Dermis blood vessel endothelial cell (primary cell): ENCODE measurements around the gene CDK5R2. TPM values are rescaled to one million over a fixed set of nuclear protein-coding genes. Genes with fewer than 3 reads are reported as not detected.
"Not testable (repeated sequence)": the region's sequence is repeated elsewhere in the genome, so short reads cannot be mapped to it uniquely, and the experiment has no call there.

Source experiments
- DNase-seq: peaks from one replicate; pipeline ENCODE4 v3.0.0; 2010
- total RNA-seq: library from RNA; depleted of rRNA; stranded (reverse); fragments of >200 nt; gene quantifications from 2 replicates; pipeline ENCODE4 v1.2.3, GENCODE V29; 2014

Gene CDK5R2
- not detected in 2 replicates for total RNA-seq

DNA sequence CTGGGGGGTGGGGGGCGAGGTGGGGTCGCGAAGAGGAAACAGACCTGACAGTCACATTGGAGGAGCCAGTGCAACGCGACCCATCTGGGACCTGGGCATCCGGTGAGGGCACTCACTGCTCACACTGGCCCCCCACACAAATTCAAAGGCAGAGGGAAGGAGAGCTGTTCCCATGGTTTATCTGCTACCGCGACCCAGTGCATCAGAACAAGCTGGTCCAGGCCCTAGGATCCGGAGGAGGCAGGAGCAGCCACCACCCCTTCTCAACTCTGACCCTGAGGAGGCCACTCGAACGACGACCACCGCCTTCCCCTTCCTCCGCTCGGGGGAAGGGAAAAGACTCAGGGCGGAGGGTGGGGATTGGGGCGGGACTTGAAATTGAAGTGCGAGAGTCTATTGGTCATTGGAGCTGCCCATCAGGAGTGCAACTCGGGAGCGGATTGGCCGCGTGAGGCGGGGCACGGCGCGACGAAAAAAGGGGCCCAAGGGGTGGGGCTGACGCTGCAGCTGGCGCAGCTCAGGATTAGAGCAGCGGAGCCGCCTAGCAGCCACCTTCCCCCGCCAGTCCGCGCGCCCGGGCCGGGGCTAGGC, at the start of gene CDK5R2:
Gene CDK5R2 (plus strand): TSS at position 526 of the 591 bp plus-strand sequence. CDS start 155 bp downstream, outside the sequence.
- DNase-seq: peak; percentile 79

DNA sequence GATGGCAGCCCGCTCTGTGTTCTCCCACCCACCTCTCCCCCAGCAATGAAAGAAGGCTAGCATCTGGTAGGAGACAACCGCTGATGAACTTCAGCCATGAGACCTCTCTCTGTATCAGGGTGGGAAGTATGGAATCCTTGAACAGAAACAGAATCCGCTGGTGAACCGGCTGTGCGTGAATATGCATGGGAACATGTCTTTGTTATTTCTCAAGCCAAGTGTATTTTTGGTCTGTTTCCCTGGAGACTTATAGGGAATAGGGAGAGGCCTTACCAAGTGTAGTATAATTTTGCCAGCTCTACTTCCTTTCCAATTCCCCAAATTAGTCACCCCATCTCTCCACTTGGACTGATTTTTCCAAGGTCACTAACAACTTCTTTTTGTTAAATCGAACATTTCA, 48.7 kb upstream of the CDK5R2 start:
- DNase-seq: no peak

DNA sequence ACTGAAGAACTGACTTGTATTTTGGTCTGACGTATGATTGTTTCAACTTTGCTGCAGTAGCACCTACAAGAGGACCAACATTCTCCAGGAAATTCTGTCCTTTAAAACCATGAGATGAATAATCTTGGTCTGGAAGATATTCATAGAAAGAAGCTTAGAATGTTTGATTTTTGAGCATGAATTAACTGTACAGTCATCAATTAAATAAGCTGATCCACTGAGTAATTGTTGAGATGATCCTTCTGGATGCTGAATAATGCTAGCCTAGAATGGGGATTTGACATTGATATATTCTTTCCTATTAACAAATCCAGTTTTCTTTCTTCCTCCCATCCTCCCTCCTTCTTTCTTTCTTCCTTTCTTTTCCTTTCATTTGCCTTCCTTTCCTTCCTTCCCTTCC, 39.0 kb upstream of the CDK5R2 start:
- DNase-seq: no peak

DNA sequence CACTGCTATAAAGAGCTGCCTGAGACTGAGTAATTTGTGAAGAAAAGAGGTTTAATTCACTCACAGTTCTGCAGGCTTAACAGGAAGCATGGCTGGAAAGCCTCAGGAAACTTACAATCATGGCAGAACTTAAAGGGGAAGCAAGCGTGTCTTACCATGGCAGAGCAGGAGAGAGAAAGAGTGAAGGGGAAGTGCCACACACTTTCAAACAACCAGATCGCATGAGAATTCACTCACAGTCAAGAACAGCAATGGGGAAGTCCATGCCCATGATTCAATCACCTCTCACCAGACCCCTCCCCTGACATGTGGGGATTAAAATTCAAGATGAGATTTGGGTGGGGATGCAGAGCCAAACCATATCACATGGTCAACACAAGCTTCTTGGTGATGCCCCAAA, 34.7 kb upstream of the CDK5R2 start:
- DNase-seq: no peak

DNA sequence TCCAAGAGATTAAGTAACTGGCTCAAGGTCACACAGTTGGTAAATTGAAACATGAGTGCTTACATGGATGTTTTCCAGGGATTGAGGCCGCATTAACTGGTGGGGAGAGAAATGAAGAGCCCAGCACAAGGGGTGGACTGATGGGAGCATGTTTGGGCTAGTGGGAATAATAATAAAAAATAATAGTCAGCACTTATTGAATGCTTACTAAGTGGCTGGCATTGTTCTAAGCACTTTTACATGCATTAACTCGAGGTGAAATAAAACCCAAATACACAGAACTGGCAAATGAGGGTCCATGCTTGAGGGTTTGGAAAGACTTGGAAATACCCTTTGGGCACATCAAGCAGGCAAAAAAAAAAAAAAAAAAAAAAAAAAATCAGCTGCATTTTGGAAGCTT, 34.0 kb upstream of the CDK5R2 start:
- no peak for DNase-seq

DNA sequence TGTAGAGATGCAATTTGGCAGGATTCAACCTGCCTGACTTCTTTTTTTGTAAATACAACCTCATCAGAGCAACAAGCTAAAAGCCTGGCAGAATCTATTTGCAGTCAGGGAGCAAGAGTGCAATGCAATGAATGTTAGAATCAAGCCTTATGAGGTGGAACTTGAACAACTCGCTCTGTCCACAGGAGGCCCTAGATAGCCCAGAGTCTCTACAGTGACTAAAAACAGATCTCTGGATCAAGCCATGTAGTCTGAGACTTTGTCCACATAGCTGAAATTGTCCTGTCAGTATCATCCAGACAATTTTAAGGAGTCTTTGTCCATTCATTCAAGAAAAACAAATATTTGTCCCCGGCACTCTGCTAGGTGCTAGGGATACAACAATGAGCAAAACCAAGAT, 32.0 kb upstream of the CDK5R2 start:
- no peak for DNase-seq

DNA sequence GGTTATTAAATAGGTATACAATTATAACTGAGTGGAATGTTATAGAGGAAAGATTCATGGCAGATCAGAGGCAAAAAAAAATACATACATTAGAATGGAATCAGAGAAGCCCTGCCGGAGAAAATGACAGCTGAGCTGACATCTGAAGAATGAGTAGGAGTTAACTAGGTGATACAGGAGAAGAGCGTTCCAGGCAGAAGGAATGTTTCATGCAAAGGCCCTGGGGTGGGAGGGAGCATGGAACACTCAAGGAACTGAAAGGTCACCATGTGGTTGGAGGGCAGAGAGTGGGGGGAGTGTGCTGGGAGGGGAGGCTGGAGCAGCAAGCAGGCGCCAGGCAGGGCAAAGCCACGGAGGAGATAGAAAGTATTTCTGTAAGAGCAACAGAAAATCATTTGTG, 31.6 kb upstream of the CDK5R2 start:
- DNase-seq: no peak

DNA sequence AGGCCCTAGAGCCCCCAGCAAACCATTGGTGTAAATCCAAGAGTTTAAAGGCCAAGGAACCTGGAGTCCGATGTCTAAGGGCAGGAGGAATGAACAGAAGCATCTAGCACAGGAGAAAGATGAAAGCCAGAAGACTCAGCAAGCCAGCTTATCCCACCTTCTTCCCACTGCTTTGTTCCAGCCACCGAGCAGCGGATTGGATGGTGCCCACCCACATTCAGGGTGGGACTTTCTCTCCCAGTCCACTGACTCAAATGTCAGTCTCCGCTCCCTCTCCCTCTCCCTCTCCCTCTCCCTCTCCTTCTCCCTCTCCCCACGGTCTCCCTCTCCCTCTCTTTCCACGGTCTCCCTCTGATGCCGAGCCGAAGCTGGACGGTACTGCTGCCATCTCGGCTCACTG, 29.0 kb upstream of the CDK5R2 start:
- not testable (repeated sequence) for DNase-seq

DNA sequence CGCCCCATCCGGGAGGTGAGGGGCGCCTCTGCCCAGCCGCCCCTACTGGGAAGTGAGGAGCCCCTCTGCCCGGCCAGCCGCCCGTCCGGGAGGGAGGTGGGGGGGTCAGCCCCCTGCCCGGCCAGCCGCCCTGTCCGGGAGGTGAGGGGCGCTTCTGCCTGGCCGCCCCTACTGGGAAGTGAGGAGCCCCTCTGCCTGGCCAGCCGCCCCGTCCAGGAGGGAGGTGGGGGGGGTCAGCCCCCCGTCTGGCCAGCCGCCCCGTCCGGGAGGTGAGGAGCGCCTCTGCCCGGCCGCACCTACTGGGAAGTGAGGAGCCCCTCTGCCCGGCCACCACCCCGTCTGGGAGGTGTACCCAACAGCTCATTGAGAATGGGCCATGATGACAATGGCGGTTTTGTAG, 27.7 kb upstream of the CDK5R2 start:
- not testable (repeated sequence) for DNase-seq

DNA sequence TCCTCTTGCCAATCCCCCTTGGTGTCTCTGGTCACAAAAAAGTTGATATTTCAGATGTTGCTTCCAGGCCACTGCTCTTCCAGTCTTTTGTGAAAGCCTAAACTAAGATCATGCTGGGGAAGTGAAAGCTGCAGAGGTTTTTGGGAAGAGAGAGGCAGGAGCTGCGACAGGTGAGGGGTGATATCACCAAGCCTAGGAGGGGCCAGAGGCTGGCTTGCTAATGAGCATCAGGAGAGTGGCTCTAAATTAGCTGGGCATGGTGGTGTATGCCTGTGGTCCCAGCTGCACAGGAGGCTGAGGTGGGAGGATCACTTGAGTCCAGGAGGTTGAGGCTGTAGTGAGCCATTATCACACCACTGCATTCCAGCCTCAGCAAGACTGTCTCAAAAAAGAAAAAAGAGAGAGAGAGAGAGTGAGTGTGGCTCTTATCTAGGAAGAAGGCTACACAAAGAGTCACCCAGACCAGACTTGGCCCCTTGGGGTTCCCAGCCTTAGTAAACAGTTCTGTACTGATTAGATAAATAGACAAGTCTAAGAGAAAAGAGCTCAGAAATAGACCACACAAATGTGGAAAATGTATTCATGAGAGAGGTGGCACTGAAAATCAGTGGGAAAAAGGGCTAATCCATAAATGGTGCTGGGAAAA, 14.6 kb upstream of the CDK5R2 start:
- no peak for DNase-seq

DNA sequence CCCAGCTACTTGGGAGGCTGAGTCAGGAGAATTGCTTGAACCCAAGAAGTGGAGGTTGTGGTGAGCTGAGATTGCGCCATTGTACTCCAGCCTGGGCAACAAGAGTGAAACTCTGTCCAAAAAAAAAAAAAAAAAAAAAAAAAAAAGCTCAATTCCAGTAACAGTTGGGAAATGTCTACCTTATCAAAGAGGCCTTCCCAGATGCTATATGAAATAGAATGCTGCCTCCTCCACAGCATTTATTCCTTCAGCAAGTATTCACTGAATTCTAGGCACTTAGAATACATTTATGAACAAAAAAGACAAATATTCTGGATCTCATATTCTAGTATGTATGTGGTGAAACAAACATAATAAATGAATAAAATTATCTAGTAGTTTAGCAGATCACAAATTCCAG, 12.8 kb upstream of the CDK5R2 start:
- no peak for DNase-seq

DNA sequence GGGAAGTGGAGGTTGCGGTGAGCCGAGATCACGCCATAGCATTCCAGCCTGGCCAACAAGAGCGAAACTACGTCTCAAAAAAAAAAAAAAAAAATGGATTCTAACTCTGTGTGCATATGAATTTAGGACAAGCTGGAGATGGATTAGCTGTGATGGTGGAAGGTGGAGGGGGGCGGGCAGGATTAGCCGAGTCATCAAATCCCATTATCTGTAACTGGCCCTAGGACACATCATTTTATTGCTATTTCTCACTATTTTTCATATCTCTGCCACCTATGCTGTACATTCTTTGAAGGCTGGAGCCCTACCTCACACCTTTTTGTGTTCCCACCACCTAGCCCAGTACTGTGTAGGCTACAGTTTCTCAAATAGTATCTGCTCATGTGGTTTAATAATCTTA, 7.3 kb upstream of the CDK5R2 start:
- DNase-seq: no peak

DNA sequence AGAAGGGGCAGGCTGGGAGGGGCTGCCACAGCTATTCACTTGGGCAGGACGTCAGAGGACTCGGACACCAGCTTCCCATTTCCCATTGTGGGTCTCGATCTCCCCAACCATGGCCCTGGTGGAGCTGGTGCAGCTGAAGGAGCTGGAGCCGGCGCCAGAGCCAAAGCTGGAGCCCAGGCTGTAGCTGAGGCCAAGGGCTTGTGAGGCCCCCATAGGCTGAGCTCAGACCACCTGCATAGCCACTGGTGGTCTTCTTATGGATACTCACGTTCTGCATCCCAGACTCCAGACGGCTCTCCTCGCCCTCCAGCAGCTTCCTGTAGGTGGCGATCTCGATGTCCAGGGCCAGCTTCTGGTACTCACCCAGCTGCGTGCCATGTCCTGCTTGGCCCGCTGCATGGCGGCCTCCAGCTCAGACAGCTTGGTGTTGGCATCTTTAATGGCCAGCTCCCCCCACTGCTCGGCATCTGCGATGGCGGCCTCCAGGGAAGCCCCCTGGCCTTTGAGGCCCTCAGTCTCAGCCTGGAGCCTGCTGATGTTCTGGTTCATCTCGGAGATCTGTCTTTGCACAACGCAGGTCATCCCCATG, 6.0 kb upstream of the CDK5R2 start:
- DNase-seq: no peak

DNA sequence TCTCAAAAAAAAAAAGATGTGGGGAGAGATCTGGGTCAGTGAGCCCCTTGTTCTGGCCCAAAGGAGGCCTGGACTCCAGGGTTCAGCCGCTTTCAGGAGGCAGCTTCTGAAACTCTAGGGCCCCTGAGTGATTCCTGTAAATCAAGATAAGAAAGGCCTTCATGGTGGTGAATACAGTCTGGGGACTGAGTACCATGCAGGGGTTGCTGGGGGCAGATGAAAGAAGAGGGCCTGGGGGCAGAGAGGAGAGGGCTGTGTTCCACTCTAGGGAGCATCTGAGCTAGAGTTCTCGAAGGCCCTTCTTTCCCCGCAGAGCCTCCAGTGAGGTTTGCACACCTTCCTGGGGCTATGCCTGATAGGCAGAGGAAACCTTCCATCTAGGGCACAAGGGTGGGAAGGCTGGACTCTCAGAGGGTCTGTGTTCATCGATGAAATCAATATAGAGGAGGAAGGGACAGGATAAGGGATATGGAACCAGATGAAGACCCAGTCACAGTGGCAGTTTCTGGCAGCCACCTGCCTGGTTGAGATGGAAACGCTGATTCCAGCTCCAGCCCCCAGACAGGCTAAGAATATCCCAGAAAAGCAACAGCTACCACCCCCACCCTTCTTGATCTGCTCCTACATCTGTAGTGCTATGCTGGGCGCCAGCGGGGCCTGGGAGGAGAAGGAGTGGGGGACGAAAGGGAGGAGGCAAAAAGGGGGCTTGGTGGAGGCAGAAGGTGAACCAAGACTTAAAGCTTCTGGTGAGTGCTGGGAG, 4.7 kb upstream of the CDK5R2 start:
- DNase-seq: no peak

DNA sequence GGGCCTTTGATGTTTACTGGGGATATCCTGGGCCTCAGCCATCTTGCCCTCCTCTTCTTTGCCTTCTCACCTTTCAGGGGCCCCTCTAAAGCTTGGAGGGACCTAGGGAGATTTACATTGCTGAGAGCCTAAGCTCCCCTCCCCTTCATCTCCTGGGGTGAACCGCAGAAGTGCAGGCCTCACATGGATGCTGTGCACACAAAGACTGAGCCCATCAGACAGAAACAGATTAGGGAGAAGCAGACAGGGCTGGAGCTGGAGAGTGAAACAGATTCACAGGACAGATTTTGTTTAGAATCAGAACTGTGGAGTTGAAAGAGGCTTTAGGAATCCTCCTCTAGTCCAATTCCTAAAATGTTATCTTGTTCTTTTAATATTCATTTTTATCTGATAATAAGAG, 3.4 kb upstream of the CDK5R2 start:
- no peak for DNase-seq

DNA sequence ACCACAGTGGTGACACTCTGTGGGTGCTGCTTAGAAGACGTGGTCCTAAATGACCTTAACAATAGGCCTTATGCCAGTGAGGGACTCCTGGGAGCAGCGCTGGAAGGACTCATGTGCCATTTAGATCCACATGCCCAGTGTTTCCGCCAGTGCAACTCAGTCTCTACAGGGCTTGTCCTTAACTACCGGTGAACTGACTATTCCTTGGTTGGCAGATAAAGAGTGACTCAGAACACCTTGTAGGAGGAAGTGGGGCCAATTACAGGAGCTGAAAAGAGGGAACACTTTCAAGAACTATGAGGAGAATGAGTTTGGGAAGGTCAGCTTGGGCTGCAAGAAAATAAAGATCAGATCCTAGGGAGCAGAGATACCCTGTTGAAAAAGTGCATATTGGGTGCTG, 1.8 kb upstream of the CDK5R2 start:
- no peak for DNase-seq

DNA sequence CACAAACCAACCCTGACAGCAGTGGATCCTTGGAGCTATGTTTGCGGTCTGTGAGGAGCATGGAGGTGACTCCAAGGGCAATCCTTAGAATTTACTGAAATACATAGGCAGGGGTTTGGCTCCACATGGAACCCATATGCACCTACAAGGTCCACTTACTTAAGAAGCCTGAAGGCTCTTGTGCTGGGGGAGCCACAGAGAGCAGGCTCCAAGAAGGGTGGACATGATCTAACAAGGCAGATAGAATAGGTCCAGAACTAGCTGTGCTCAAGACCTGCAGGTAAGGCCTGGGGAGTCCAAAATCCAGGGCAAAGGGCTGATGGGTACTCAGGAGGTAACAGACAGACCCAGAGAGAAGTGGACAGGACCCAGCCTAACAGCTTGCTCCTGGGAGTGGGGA, 1.2 kb upstream of the CDK5R2 start:
- no peak for DNase-seq

DNA sequence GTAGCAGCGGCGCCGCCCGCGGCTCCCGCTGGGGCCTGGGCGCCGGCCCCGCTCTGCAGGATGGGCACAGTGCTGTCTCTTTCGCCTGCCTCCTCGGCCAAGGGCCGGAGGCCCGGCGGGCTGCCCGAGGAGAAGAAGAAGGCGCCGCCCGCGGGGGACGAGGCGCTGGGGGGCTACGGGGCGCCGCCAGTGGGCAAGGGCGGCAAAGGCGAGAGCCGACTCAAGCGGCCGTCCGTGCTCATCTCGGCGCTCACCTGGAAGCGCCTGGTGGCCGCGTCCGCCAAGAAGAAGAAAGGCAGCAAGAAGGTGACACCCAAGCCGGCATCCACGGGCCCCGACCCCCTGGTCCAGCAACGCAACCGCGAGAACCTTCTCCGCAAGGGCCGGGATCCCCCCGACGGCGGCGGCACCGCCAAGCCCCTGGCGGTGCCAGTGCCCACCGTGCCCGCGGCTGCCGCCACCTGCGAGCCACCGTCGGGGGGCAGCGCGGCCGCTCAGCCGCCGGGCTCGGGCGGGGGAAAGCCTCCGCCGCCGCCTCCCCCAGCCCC, 369 bp downstream of the CDK5R2 start:
- DNase-seq: no peak

DNA sequence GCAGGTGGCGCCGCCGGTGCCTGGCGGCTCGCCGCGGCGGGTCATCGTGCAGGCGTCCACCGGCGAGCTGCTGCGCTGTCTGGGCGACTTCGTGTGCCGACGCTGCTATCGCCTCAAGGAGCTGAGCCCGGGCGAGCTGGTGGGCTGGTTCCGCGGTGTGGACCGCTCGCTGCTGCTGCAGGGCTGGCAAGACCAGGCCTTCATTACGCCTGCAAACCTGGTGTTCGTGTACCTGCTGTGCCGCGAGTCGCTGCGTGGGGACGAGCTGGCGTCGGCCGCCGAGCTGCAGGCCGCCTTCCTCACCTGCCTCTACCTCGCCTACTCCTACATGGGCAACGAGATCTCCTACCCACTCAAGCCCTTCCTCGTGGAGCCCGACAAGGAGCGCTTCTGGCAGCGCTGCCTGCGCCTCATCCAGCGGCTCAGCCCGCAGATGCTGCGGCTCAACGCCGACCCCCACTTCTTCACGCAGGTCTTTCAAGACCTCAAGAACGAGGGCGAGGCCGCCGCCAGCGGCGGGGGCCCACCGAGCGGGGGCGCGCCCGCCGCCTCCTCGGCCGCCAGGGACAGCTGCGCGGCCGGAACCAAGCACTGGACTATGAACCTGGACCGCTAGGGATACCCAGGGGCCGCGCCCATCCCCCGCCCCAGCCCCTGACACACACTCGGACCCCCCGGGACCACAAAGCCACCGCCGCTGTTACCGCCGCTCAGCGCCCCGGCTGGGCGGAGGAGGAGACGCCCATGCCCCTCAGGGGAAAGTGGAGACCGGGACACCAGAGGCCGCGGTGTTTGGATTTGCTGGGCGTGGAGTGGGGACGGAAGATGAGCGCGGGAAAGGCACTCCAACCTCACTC, 1.1 kb downstream of the CDK5R2 start:
- no peak for DNase-seq

DNA sequence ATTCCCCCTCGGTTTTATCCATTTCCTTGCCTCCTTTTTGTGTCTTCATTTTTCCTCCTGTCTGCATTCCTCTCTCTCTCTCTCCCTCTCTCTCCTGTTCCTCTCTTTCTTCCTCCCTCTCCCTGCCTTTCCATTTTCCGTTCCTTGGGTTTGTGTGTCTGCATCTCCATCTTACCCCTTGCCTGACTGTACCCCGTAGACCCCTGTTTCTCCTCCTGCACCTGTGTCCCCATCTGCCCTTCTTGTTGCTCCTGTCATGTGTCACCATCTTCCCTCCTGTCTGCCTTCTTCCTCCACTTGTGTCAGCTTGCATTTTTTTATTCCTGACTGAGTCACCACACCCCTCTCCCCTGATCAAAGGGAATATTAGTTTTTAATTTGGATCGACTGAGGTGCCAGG, 1.8 kb downstream of the CDK5R2 start:
- DNase-seq: no peak

DNA sequence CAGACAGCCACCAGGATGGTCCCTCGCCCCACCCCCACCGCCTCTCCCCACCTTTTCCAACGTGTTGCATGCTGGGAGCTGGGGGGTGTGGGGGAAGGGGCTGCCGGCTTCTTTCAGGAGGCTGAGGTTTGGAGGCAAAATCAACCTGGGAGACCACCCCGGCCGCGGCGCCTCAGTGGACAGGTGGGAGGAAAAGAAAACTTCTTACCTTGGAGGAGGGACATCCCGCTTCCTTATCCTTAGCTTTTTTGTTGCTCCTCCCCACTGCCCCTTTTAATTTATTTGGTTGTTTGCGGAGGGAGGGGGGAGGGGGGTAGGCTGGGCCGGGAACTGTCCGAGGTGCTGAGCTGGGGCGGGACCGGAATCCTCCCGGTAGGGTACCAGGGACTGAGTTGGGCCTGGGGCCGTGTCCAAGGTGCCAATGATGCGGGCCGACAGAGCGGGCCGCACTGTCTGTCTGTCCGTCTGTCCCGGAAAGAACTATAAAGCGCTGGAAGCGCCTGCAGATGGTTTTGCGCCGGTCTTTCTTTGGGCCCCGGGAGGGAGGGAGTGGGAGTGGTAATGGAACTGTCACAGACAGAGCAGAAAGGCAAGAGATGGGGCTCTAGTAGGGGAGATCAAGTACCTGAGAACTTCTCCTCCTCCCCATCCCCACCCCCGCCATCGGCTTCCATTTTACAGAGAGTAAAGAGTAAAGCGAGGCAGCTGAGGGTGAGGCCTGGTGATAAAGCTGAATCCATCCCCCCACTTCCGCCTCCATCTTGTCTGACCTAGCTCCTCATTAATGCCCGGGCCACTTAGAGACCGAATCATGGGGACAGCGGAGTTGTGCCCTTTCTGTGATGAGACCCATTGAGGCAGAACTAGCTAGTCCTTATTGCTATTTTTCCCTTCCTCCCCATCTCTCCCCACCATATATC, 2.4 kb downstream of the CDK5R2 start:
- no peak for DNase-seq
